Measurements from ENCODE around the gene GNL1.
"Not testable (repeated sequence)": the region's sequence is repeated elsewhere in the genome, so short reads cannot be mapped to it uniquely, and the experiment has no call there.

Gene GNL1

DNA sequence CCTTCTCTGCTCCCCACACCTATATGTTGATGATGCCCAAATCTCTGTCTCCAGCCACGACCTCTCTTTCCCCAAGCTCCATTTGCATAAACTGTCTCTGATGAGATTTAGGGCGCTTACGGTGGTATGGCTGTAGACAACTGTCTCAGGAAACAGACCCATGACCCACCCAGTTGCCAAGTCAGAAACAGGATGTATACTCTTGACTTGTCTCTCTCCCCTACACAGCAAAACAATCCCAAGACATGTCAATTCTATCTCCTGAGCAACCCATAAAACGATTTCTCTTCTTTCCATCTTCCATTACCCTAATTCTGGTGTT is 13.9 kb downstream of the GNL1 start:
- H3K9me3 Mint-ChIP-seq: no peaks in the 10 kb centered on the region
- peaks cover 10% of the 10 kb centered on the region for H3K36me3 Mint-ChIP-seq (ENCODE audit: insufficient read depth)
- ATAC-seq (replicated peaks; ENCODE audit: extremely low read depth, poor library complexity, severe bottlenecking) (peak; percentile 76), DNase-seq (ENCODE audit: low spot score in 2 of 2) (peak in 1 of 2 donors; percentile 35)
- H3K27ac Mint-ChIP-seq (ENCODE audit: low read depth): peak overlapping the region; percentile 87
- peaks cover 33% of the 10 kb centered on the region for H3K4me1 Mint-ChIP-seq
- peak overlapping the region; percentile 82 for H3K4me3 Mint-ChIP-seq
- no peaks in the 10 kb centered on the region for H3K27me3 Mint-ChIP-seq

DNA sequence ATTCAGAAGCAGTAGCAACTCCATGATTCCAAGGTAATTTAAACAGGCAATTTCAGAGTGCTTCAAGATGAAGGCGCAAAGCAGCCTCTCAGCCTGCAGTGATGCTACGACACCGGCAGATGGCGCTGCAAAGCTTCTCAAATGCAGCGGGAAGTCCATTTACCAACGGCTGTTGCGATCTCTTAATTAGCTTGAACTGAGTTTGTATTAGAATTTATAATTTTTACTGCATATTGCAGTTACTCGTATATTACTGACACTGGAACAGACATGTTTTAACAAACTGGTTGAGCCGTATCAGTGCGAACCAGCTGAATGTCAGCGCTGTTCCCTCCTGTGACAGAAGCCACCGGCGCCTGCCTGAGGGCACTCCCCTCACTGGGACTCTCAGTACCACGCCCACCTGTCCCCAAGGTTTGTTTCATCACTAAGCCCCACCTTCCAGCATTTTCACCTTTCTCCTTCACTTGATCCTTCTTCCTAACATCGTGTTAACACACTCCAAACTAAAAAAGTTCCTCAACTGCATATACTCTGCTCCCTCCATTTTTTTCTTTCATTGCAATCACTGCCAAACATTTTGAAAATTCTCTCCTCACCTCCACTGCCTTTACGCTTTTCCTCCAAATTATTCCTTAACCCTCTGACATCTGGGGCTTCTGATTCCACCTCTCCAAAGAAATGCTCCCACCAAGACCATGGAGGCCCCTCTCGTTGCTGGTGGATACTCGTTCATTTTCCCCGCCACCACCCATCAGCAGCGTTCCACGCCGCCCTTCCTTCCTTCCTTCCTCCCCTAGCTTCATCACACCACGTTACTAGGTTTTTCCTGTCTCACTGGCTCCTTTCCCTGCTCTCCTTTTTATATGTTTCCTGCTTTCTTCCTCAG is 14.5 kb downstream of the GNL1 start:
- ATAC-seq (replicated peaks; ENCODE audit: extremely low read depth, poor library complexity, severe bottlenecking): peak; percentile 64
- Mint-ChIP-seq H3K4me1 (peaks cover 33% of the 10 kb centered on the region), H3K36me3 (ENCODE audit: insufficient read depth) (peaks cover 8% of the 10 kb centered on the region), H3K27ac (ENCODE audit: low read depth) (peak overlapping the region; percentile 87), H3K9me3 (no peaks in the 10 kb centered on the region), H3K4me3 (peak overlapping the region; percentile 82), H3K27me3 (no peaks in the 10 kb centered on the region)
- DNase-seq (ENCODE audit: low spot score in 2 of 2): peak; percentile 65 to 66

DNA sequence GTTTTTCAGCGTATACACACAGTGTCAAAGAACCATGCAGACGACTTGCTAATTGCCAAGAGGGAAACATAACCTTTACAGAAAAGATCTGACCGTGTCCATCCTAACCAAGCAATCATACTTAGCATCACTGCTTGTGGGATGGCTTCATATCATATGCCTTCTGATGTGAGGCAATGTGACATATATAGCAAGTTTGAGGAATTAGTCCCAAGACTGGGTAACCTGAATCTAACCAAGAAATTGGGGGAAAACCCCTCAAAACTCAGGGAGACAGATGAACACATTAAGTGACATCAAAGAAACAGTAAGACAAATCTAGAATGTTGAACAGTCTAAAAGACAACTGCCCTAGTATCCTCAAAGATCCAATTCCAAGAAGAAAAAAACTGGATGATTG is 18.4 kb downstream of the GNL1 start:
- DNase-seq (ENCODE audit: low spot score in 2 of 2): no peak
- Mint-ChIP-seq H3K36me3 (ENCODE audit: insufficient read depth) (peaks cover 11% of the 10 kb centered on the region), H3K27ac (ENCODE audit: low read depth) (no peak overlapping the region), H3K27me3 (no peaks in the 10 kb centered on the region), H3K4me1 (peaks cover 26% of the 10 kb centered on the region), H3K9me3 (no peaks in the 10 kb centered on the region), H3K4me3 (no peak overlapping the region)
- no peak for ATAC-seq (replicated peaks; ENCODE audit: extremely low read depth, poor library complexity, severe bottlenecking)

DNA sequence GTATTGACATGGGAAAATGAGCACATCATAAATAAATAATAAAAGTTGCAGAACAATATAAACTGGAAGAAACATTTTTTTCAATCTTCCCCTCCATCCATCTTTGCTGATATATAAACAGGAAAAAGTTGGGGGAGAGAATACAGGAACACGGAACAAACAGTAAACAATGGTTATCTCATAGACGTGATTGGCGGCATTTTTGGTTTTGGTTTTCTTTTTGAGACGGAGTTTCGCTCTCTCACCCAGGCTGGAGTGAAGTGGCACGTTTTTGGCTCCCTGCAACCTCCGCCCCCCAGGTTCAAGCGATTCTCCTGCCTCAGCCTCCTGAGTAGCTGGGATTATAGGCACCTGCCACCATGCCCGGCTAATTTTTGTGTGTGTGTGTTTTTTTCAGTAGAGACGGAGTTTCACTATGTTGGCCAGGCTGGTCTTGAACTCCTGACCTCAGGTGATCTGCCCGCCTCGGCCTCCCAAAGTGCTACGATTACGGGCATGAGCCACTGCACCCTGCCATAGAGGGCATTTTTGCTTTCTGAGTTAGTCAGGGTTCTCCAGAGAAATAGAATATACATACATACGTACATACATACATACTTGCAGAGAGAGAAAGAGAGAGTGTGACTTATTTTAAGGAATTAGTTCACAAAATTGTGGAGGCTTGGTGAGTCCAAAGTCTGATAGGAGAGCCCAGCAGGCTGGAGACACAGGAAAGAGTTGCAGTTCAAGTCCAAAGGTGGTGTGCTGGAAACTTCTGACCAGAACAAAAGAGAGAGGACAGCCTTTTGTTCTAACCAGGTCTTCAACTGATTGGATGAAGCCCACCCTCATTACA is 22.6 kb downstream of the GNL1 start:
- no peaks in the 10 kb centered on the region for H3K9me3 Mint-ChIP-seq
- H3K27me3 Mint-ChIP-seq: no peaks in the 10 kb centered on the region
- peaks cover 16% of the 10 kb centered on the region for H3K36me3 Mint-ChIP-seq (ENCODE audit: insufficient read depth)
- peak overlapping the region; percentile 69 for H3K4me3 Mint-ChIP-seq
- H3K27ac Mint-ChIP-seq (ENCODE audit: low read depth): peak overlapping the region; percentile 86
- ATAC-seq (replicated peaks; ENCODE audit: extremely low read depth, poor library complexity, severe bottlenecking) (peak; percentile 46), DNase-seq (ENCODE audit: low spot score in 2 of 2) (no peak)
- peaks cover 38% of the 10 kb centered on the region for H3K4me1 Mint-ChIP-seq

DNA sequence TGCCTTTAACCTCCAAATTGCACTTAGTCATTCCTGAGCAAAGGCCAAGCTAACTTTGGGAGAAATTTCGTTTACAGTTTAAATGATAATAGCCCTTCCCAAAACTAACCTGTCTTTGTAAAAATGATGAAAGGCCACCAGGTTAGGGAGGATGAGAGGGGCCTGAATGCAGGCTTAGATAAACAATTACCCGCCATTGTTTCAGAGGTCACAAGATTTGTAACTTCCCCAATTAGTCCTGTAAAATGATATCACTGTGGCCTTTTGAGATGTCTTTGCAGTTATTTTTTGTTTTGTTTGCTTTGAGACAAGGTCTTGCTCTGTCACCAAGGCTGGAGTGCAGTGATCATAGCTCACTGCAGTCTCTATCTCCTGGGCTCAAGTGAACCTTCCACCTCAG is 26.3 kb downstream of the GNL1 start:
- Mint-ChIP-seq H3K27ac (ENCODE audit: low read depth) (peak overlapping the region; percentile 10), H3K9me3 (no peaks in the 10 kb centered on the region), H3K36me3 (ENCODE audit: insufficient read depth) (peaks cover 15% of the 10 kb centered on the region), H3K4me3 (peak overlapping the region; percentile 32), H3K4me1 (peaks cover 51% of the 10 kb centered on the region), H3K27me3 (no peaks in the 10 kb centered on the region)
- DNase-seq (ENCODE audit: low spot score in 2 of 2) (no peak), ATAC-seq (replicated peaks; ENCODE audit: extremely low read depth, poor library complexity, severe bottlenecking) (no peak)

DNA sequence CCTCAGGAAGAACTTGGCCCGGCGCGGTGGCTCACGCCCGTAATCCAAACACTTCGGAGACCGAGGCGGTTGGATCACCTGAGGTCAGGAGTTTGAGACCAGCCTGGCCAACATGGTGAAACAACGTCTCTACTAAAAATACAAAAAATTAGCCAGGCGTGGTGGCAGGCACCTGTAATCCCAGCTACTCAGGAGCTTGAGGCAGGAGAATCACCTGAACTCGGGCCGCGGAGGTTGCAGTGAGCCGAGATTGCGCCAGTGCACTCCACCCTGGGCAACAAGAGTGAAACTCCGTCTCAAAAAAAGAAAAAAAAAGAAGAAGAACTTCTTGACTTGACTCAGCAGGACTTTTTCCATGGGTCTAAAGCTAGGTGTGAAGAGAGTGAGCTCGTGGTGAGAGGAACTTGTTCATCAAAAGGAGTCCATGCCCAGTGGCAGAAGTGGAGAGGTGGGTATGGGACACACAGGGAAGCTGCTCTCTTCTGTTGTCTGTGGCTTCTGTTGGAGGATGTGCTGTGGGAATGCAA is 26.9 kb downstream of the GNL1 start:
- not testable (repeated sequence) for H3K9me3 Mint-ChIP-seq; DNase-seq (ENCODE audit: low spot score in 2 of 2); H3K27me3 Mint-ChIP-seq
- peak; percentile 39 for ATAC-seq (replicated peaks; ENCODE audit: extremely low read depth, poor library complexity, severe bottlenecking)
- Mint-ChIP-seq H3K27ac (ENCODE audit: low read depth) (peak overlapping the region; percentile 10), H3K4me1 (peaks cover 55% of the 10 kb centered on the region), H3K36me3 (ENCODE audit: insufficient read depth) (peaks cover 15% of the 10 kb centered on the region), H3K4me3 (peak overlapping the region; percentile 40)

DNA sequence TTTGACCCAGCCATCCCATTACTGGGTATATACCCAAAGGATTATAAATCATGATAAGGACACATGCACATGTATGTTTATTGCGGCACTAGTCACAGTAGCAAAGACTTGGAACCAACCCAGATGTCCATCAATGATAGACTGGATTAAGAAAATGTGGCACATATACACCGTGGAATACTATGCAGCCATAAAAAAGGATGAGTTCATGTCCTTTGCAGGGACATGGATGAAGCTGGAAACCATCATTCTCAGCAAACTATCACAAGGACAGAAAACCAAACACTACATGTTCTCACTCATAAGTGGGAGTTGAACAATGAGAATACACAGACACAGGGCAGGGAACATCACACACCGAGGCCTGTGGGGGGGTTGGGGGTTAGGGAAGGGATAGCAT is 29.8 kb downstream of the GNL1 start:
- peaks cover 57% of the 10 kb centered on the region for H3K4me1 Mint-ChIP-seq
- H3K4me3 Mint-ChIP-seq; H3K36me3 Mint-ChIP-seq (ENCODE audit: insufficient read depth): not testable (repeated sequence)

DNA sequence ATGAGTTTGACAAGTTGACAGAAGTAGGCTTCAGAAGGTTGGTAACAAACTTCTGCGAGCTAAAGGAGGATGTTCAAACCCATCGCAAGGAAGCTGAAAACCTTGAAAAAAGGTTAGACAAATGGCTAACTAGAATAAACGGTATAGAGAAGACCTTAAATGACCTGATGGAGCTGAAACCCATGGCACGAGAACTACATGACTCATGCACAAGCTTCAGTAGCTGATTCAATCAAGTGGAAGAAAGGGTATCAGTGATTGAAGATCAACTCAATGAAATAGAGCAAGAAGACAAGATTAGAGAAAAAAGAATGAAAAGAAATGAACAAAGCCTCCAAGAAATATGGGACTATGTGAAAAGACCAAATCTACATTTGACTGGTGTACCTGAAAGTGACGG is 34.3 kb downstream of the GNL1 start:
- peaks cover 37% of the 10 kb centered on the region for H3K4me1 Mint-ChIP-seq
- H3K27me3 Mint-ChIP-seq; H3K4me3 Mint-ChIP-seq; H3K27ac Mint-ChIP-seq (ENCODE audit: low read depth); H3K36me3 Mint-ChIP-seq (ENCODE audit: insufficient read depth); DNase-seq (ENCODE audit: low spot score in 2 of 2); H3K9me3 Mint-ChIP-seq; ATAC-seq (replicated peaks; ENCODE audit: extremely low read depth, poor library complexity, severe bottlenecking): not testable (repeated sequence)

More for the DNA sequence above, 29.8 kb downstream of the GNL1 start:
- H3K27me3 Mint-ChIP-seq; DNase-seq (ENCODE audit: low spot score in 2 of 2); H3K9me3 Mint-ChIP-seq; H3K27ac Mint-ChIP-seq (ENCODE audit: low read depth); ATAC-seq (replicated peaks; ENCODE audit: extremely low read depth, poor library complexity, severe bottlenecking): not testable (repeated sequence)

DNA sequence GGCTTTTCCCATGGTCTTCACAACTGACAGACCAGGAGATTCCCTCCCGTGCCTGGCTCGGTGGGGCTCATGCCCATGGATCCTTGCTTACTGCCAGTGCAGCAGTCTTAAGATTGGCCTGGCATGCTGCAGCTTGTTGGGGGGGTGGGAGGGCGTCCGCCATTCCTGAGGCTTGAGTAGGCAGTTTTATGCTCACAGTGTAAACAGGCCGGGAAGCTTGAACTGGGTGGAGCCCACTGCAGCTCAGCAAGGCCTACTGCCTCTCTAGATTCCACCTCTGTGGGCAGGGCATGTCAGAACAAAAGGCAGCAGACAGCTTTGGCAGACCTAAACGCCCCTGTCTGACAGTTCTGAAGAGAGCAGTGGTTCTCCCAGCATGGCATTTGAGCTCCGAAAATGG is 35.2 kb downstream of the GNL1 start:
- H3K4me1 Mint-ChIP-seq: peaks cover 45% of the 10 kb centered on the region
- not testable (repeated sequence) for H3K4me3 Mint-ChIP-seq; DNase-seq (ENCODE audit: low spot score in 2 of 2); H3K27ac Mint-ChIP-seq (ENCODE audit: low read depth); ATAC-seq (replicated peaks; ENCODE audit: extremely low read depth, poor library complexity, severe bottlenecking); H3K27me3 Mint-ChIP-seq; H3K36me3 Mint-ChIP-seq (ENCODE audit: insufficient read depth); H3K9me3 Mint-ChIP-seq

DNA sequence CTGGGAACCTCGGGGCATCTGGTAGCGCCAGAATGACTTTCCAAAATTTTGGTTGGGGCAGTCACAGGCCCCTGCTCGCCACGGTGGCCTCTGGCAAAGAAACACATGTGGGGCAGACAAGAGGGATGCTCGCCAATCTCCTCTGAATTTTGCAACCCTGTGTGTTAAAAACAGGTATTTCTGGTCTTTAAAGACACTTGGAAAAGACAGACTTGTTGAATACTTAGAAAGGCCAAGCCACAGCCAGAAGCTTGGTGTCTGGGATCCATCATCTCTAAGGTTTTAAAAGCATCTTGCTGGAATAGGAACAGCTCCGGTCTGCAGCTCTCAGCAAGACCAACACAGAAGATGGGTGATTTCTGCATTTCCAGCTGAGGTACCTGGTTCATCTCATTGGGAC is 35.8 kb downstream of the GNL1 start:
- Mint-ChIP-seq H3K4me3 (no peak overlapping the region), H3K27ac (ENCODE audit: low read depth) (no peak overlapping the region), H3K9me3 (no peaks in the 10 kb centered on the region), H3K36me3 (ENCODE audit: insufficient read depth) (peaks cover 12% of the 10 kb centered on the region), H3K27me3 (no peaks in the 10 kb centered on the region), H3K4me1 (peaks cover 49% of the 10 kb centered on the region)
- DNase-seq (ENCODE audit: low spot score in 2 of 2): no peak
- ATAC-seq (replicated peaks; ENCODE audit: extremely low read depth, poor library complexity, severe bottlenecking): no peak

DNA sequence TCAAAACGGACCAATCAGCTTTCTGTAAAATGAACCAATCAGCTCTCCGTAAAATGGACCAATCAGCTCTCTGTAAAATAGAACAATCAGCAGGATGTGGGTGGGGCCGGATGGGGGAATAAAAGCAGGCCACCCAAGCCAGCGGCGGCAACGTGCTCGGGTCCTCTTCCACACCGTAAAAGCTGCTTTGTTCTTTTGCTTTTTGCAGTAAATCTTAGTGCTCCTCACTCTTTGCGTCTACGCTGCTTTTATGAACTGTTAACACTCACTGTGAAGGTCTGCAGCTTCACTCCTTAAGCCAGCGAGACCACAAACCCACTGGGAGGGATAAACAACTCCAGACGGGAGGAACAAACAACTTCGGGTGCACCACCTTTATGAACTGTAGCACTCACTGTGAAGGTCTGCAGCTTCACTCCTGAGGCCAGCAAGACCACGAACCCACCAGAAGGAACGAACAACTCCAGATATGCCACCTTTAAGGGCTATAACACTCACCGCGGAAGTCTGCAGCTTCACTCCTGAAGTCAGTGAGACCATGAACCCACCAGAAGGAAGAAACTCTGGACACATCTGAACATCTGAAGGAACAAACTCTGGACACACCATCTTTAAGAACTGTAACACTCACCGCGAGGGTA is 37.7 kb downstream of the GNL1 start:
- not testable (repeated sequence) for H3K9me3 Mint-ChIP-seq; DNase-seq (ENCODE audit: low spot score in 2 of 2); H3K27me3 Mint-ChIP-seq; ATAC-seq (replicated peaks; ENCODE audit: extremely low read depth, poor library complexity, severe bottlenecking); H3K27ac Mint-ChIP-seq (ENCODE audit: low read depth)
- peak overlapping the region; percentile 9 for H3K4me3 Mint-ChIP-seq
- H3K36me3 Mint-ChIP-seq (ENCODE audit: insufficient read depth): peaks cover 13% of the 10 kb centered on the region
- H3K4me1 Mint-ChIP-seq: peaks cover 45% of the 10 kb centered on the region

DNA sequence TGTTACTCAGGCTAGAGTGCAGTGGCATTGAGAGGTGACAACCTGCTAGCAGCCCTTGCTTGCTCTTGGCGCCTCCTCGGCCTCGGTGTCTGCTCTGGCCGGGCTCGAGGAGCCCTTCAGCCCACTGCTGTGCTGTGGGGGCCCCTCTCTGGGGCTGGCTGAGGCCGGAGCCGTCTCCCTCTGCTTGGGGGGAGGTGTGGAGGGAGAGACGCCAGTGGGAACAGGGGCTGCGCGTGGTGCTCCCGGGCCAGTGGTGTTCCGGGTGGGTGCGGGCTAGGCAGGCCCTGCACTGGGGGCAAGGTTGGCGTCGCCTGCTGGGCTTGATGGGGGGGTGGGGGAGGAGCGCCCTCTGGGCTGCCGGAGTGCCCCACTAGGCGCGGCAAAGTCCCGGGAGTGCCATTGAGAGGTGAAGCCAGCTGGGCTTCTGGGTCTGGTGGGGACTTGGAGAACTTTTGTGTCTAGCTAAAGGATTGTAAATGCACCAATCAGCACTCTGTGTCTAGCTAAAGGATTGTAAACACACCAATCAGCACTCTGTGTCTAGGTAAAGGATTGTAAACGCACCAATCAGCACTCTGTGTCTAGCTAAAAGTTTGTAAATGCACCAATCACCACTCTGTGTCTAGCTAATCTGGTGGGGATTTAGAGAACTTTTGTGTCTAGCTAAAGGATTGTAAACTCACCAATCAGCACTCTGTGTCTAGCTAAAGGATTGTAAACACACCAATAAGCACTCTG is 38.4 kb downstream of the GNL1 start:
- H3K27me3 Mint-ChIP-seq; ATAC-seq (replicated peaks; ENCODE audit: extremely low read depth, poor library complexity, severe bottlenecking); H3K27ac Mint-ChIP-seq (ENCODE audit: low read depth); H3K9me3 Mint-ChIP-seq; DNase-seq (ENCODE audit: low spot score in 2 of 2): not testable (repeated sequence)
- peaks cover 38% of the 10 kb centered on the region for H3K4me1 Mint-ChIP-seq
- peaks cover 13% of the 10 kb centered on the region for H3K36me3 Mint-ChIP-seq (ENCODE audit: insufficient read depth)
- peak overlapping the region; percentile 9 for H3K4me3 Mint-ChIP-seq
